BE2C (cell line): ENCODE measurements around the gene EXOC6B.

Experiments used
- DNase-seq: peaks from one replicate; pipeline ENCODE4 v3.0.0-alpha.2; 2020
- H3K27me3 ChIP-seq: fragments of 250-450 bp; sonication (Bioruptor Pico); 2 replicates; pipeline ENCODE4 v1.5.1; 2020; ENCODE audit warnings: mild to moderate bottlenecking
- H3K36me3 ChIP-seq: fragments of 250-450 bp; sonication (Bioruptor Pico); 2 replicates; pipeline ENCODE4 v1.5.1; 2020; ENCODE audit warnings: mild to moderate bottlenecking
- H3K4me1 ChIP-seq: fragments of 250-450 bp; sonication (Bioruptor Pico); 2 replicates; pipeline ENCODE4 v1.5.1; 2020
- H3K4me3 ChIP-seq: 2 replicates; pipeline ENCODE4 v1.5.1; 2011; ENCODE audit warnings: low read depth, low read length
- H3K9me3 ChIP-seq: fragments of 250-450 bp; sonication (Bioruptor Pico); 2 replicates; pipeline ENCODE4 v1.5.1; 2020
- CTCF ChIP-seq: IDR thresholded peaks from 2 replicates; pipeline ENCODE4 v1.5.1; 2012; ENCODE audit warnings: mild to moderate bottlenecking, low read depth, low read length

EXOC6B gene

DNA sequence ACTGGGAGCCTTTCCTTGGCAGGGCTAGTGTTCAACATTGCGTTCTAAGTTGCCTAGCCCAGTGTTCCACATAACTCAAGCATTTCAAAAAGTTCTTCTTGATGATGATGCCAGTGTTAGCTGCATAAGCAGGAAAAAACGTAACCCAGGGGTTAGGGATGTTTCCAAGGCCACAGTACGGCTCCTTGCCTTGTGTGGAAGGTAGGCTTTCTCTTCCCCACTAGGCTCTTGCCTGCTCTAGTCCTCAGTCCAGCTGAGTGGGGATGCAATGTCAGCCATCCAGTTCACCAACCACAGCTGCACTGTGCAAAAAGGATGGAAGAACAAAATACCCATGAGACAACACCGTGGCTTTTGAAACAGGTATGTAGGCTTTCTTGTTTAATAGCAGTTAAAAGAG is 650.2 kb downstream of the EXOC6B start:
- Histone ChIP-seq H3K36me3 (no peaks in the 10 kb centered on the region), H3K4me1 (no peaks in the 10 kb centered on the region), H3K9me3 (no peaks in the 10 kb centered on the region), H3K4me3 (no peak overlapping the region), H3K27me3 (no peaks in the 10 kb centered on the region)
- TF ChIP-seq CTCF = no peak
- no peak for DNase-seq

DNA sequence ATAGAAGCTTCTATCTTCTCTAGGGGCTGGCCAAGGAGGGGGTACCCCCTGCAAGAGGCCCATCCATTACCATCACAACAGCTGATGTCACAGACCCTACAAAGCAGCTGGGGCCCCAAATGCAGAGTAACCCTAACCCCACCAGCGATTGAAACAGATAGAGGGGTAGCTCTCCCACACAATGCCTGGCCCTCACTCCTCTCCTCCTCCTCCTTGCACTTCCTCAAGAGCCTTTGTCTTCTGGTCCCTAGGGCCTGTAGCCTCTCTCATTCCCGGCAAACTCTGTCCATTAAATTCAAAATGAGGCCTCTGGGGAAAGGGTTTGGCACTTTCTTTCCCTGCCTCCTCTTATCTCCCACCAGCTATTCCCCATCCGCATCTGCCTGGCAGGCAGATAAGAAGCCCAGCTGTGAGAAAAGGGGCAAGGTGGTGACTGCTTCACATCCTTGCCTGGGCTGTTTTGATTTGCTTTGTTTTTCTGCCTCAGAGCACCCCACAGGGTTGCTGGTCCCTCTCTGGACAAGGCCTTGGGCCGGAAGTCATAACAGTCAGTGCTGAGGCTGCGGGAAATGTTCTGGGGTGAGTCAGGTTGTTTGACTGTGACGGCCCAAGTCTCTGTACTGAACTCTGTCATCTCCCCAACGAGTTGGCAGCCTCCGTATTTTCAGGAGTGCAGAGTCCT is 652.1 kb downstream of the EXOC6B start:
- Histone ChIP-seq H3K36me3 (no peaks in the 10 kb centered on the region), H3K4me3 (no peak overlapping the region), H3K9me3 (no peaks in the 10 kb centered on the region), H3K27me3 (no peaks in the 10 kb centered on the region), H3K4me1 (no peaks in the 10 kb centered on the region)
- DNase-seq = no peak
- no peak for TF ChIP-seq CTCF

- no peaks in the 10 kb centered on the region for H3K36me3 ChIP-seq
- H3K9me3 ChIP-seq = no peaks in the 10 kb centered on the region
- H3K27me3 ChIP-seq = no peaks in the 10 kb centered on the region
- no peaks in the 10 kb centered on the region for H3K4me1 ChIP-seq
- no peak for DNase-seq
- TF ChIP-seq CTCF = no peak
- no peak overlapping the region for H3K4me3 ChIP-seq
Measured at GRCh38 chr2:72172478-72172877, 653.4 kb downstream of the EXOC6B start.

DNA sequence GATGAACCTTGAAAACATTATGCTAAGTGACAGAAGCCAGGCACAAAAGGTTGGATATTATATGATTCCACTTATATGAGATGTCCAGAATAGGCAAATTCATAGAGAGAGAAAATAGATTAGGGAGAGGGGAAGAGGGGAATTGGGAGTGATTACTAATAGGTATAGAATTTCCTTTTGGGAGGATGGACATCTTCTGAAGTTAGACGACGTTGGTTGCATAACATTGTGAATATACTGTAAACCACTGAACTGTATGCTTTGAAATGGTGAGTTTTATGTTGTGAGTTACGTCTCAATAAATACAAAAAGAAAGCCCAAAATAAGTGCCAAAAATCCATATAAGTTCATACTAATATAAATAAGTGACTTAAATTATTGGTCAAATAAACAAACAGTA is 659.6 kb downstream of the EXOC6B start:
- no peak for DNase-seq
- Histone ChIP-seq H3K36me3 (no peaks in the 10 kb centered on the region), H3K9me3 (no peaks in the 10 kb centered on the region), H3K4me3 (no peak overlapping the region), H3K27me3 (no peaks in the 10 kb centered on the region), H3K4me1 (no peaks in the 10 kb centered on the region)
- no peak for TF ChIP-seq CTCF

DNA sequence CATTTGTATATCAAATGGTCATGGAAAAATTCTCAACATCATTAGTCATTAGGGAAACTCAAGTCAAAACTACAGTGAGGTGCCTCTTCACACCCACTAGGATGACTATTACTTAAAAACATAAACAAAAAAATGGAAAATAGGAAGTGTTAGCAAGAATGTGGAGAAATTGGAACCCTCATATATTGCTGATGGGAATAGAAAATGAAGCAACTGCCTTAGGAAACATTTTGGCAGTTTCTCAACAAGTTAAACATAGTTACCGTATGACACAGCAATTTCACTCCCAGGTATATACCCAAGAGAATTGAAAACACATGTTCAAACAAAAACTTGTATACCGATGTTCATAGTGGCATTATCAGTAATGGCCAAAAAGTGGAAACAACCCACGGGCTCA is 660.0 kb downstream of the EXOC6B start:
- H3K27me3 ChIP-seq = no peaks in the 10 kb centered on the region
- H3K36me3 ChIP-seq = no peaks in the 10 kb centered on the region
- no peak for DNase-seq
- no peak for TF ChIP-seq CTCF
- no peak overlapping the region for H3K4me3 ChIP-seq
- H3K4me1 ChIP-seq = no peaks in the 10 kb centered on the region
- H3K9me3 ChIP-seq = no peaks in the 10 kb centered on the region

GRCh38 chr2:72162574-72162973 is 663.3 kb downstream of the EXOC6B start:
- no peaks in the 10 kb centered on the region for H3K4me1 ChIP-seq
- H3K36me3 ChIP-seq = no peaks in the 10 kb centered on the region
- no peaks in the 10 kb centered on the region for H3K27me3 ChIP-seq
- TF ChIP-seq CTCF = no peak
- H3K9me3 ChIP-seq = no peaks in the 10 kb centered on the region
- DNase-seq = no peak
- H3K4me3 ChIP-seq = no peak overlapping the region
